ENCODE data around the gene ZWILCH.

DNA sequence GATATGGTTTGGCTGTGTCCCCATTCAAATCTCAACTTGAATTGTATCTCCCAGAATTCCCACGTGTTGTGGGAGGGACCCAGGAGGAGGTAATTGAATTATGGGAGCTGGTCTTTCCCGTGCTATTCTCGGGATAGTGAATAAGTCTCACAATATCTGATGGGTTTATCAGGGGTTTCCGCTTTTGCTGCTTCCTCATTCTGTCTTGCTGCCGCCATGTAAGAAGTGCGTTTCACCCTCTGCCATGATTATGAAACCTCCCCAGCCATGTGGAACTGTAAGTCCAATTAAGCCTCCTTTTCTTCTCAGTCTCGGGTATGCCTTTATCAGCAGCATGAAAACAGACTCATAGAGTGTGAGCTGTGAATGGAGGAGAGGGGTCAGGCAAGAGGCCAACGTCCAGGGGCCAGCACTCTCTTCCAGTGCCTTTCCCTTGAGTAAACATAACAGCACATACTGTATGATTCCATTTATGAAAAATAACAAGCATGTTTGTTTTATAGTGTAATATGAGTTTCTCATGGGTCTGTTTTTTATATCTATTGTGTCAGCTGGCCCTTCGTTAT is 76.9 kb downstream of the ZWILCH start:
- TF ChIP-seq, protein P1, sequence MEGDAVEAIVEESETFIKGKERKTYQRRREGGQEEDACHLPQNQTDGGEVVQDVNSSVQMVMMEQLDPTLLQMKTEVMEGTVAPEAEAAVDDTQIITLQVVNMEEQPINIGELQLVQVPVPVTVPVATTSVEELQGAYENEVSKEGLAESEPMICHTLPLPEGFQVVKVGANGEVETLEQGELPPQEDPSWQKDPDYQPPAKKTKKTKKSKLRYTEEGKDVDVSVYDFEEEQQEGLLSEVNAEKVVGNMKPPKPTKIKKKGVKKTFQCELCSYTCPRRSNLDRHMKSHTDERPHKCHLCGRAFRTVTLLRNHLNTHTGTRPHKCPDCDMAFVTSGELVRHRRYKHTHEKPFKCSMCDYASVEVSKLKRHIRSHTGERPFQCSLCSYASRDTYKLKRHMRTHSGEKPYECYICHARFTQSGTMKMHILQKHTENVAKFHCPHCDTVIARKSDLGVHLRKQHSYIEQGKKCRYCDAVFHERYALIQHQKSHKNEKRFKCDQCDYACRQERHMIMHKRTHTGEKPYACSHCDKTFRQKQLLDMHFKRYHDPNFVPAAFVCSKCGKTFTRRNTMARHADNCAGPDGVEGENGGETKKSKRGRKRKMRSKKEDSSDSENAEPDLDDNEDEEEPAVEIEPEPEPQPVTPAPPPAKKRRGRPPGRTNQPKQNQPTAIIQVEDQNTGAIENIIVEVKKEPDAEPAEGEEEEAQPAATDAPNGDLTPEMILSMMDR (optimal IDR thresholded peaks at IDR 0.05 in 1 of 3, IDR thresholded peaks at IDR 0.05 in 1 of 3, conservative IDR thresholded peaks at IDR 0.05 in 1 of 3; ENCODE audit: extremely low read depth in 1 of 3, insufficient read depth in 2 of 3, low read length in 3 of 3) = no peak
- no peak for TF ChIP-seq EZH2 (IDR thresholded peaks at IDR 0.05; ENCODE audit: low read length)
